Measurements from ENCODE around the gene HOXB2.
A peak's percentile ranks its signal among the peaks of the same experiment; 100 is the strongest.

Gene HOXB2

GRCh38 chr17:48589831-48590606 is 45.1 kb upstream of the HOXB2 start, which contains the start of gene HOXB3 (continued):
- TF ChIP-seq PATZ1 (tag by site-specific recombination; IDR thresholded peaks at IDR 0.05) (peak; percentile 93), ZNF555 (tag by site-specific recombination; conservative IDR thresholded peaks at IDR 0.05) (no peak), ZNF623 (tag by site-specific recombination; IDR thresholded peaks at IDR 0.05) (no peak), ZFP41 (tag by site-specific recombination; IDR thresholded peaks at IDR 0.05; ENCODE audit: borderline replicate concordance) (no peak), KLF16 (tag by site-specific recombination; IDR thresholded peaks at IDR 0.05) (peak; percentile 80), ZNF624 (tag by site-specific recombination; IDR thresholded peaks at IDR 0.05) (no peak), ZNF2 (tag by site-specific recombination; IDR thresholded peaks at IDR 0.05) (peak; percentile 57), ZNF792 (tag by site-specific recombination; IDR thresholded peaks at IDR 0.05) (no peak), ZNF518A (tag by site-specific recombination; conservative IDR thresholded peaks at IDR 0.05; ENCODE audit: low read depth) (peak; percentile 14; the same call in 1 of the 2 replicates), ZNF513 (tag by site-specific recombination; IDR thresholded peaks at IDR 0.05) (peak; percentile 26; the same call in 1 of the 2 replicates), ZBTB48 (tag by site-specific recombination; IDR thresholded peaks at IDR 0.05) (peak; percentile 91), ZSCAN30 (tag by site-specific recombination; IDR thresholded peaks at IDR 0.05) (peak; percentile 88; the same call in 1 of the 2 replicates), ZNF423 (tag by site-specific recombination; IDR thresholded peaks at IDR 0.05) (0 out of 2 replicates have a peak, but pooled peaks have one; percentile 25), ZFP3 (tag by site-specific recombination; IDR thresholded peaks at IDR 0.05; ENCODE audit: low read depth) (no peak), ZNF23 (tag by site-specific recombination; IDR thresholded peaks at IDR 0.05; ENCODE audit: borderline replicate concordance) (no peak), ZNF426 (tag by site-specific recombination; IDR thresholded peaks at IDR 0.05) (no peak), ZNF362 (tag by site-specific recombination; IDR thresholded peaks at IDR 0.05) (no peak), ZNF580 (tag by site-specific recombination; IDR thresholded peaks at IDR 0.05) (peak; percentile 96), KLF17 (tag by site-specific recombination; IDR thresholded peaks at IDR 0.05) (peak; percentile 92), OSR2 (tag by site-specific recombination; IDR thresholded peaks at IDR 0.05) (peak; percentile 86), ZIC2 (tag by site-specific recombination; IDR thresholded peaks at IDR 0.05) (peak; percentile 59; the same call in 1 of the 2 replicates), ZNF660 (tag by site-specific recombination; IDR thresholded peaks at IDR 0.05) (peak; percentile 80), ZNF449 (tag by site-specific recombination; IDR thresholded peaks at IDR 0.05) (0 out of 2 replicates have a peak, but pooled peaks have one; percentile 51), ZNF48 (tag by site-specific recombination; IDR thresholded peaks at IDR 0.05) (no peak), YY1 (tag by site-specific recombination; IDR thresholded peaks at IDR 0.05) (no peak)
